CD4-positive, alpha-beta T cell treated with Interleukin-15 for 1 hour (primary cell): ENCODE results near the gene IFRD1.

ENCODE experiments used
- DNase-seq: peaks from one replicate; pipeline ENCODE4 v3.0.0-alpha.2; 2020

The IFRD1 gene

GRCh38 chr7:112449902-112450806, at the start of gene IFRD1:
Gene IFRD1 (plus strand): TSS chr7:112450460. CDS start chr7:112450689, 229 bp downstream.
- peak; percentile 97 for DNase-seq

GRCh38 chr7:112404321-112404720, 45.9 kb upstream of the IFRD1 start:
- DNase-seq = no peak

- no peak for DNase-seq
Measured at GRCh38 chr7:112405286-112405685, 45.0 kb upstream of the IFRD1 start.

GRCh38 chr7:112407261-112407660, 43.0 kb upstream of the IFRD1 start:
- no peak for DNase-seq

GRCh38 chr7:112410092-112410491, 40.2 kb upstream of the IFRD1 start:
- DNase-seq = no peak

- DNase-seq = no peak
Measured at GRCh38 chr7:112411186-112411795, 39.0 kb upstream of the IFRD1 start.

- DNase-seq = no peak
Measured at GRCh38 chr7:112414855-112415490, 35.3 kb upstream of the IFRD1 start.

- DNase-seq = no peak
Measured at GRCh38 chr7:112416127-112416526, 34.1 kb upstream of the IFRD1 start.

- DNase-seq = no peak
Measured at GRCh38 chr7:112419543-112420130, 30.6 kb upstream of the IFRD1 start.

GRCh38 chr7:112420236-112420861, 29.9 kb upstream of the IFRD1 start:
- no peak for DNase-seq

GRCh38 chr7:112421666-112422486, 28.4 kb upstream of the IFRD1 start:
- no peak for DNase-seq

GRCh38 chr7:112422842-112423496, 27.3 kb upstream of the IFRD1 start:
- DNase-seq = no peak

GRCh38 chr7:112423987-112424386, 26.3 kb upstream of the IFRD1 start:
- no peak for DNase-seq

GRCh38 chr7:112427984-112428383, 22.3 kb upstream of the IFRD1 start:
- no peak for DNase-seq

- DNase-seq = no peak
Measured at GRCh38 chr7:112428715-112429114, 21.5 kb upstream of the IFRD1 start.

GRCh38 chr7:112430649-112431048, 19.6 kb upstream of the IFRD1 start:
- DNase-seq = no peak

- DNase-seq = no peak
Measured at GRCh38 chr7:112431803-112432202, 18.5 kb upstream of the IFRD1 start.

GRCh38 chr7:112433289-112433688, 17.0 kb upstream of the IFRD1 start:
- DNase-seq = no peak

- no peak for DNase-seq
Measured at GRCh38 chr7:112437072-112437471, 13.2 kb upstream of the IFRD1 start.

- DNase-seq = no peak
Measured at GRCh38 chr7:112439476-112439875, 10.8 kb upstream of the IFRD1 start.

- no peak for DNase-seq
Measured at GRCh38 chr7:112442210-112442609, 8.1 kb upstream of the IFRD1 start.
